A549 (cell line): ENCODE results near the gene TMEM61. TPM values are rescaled to one million over a fixed set of nuclear protein-coding genes. Genes with fewer than 3 reads are reported as not detected.

Source experiments
- ATAC-seq, 2 experiments: fragments of 200-7000 bp in 1 of 2; fragments of >200 bp in 1 of 2; cut with Nextera tagmentation in 1 of 2; cut with Tn5 transposase in 1 of 2; 3 replicates each; pipeline versions ENCODE4 v1.8.0 to v1.9.1; 2018 to 2020; ENCODE audit warnings: mild to moderate bottlenecking in 1 of 2, moderate library complexity in 1 of 2
- CTCF ChIA-PET: fragments of 300-600 bp; sonication (Branson Sonifier 250); formaldehyde crosslinking; extraction: SDS; loops from one replicate; lab custom pipeline; 2021; ENCODE audit warnings: antibody characterized with exemption, inconsistent platforms; lab: Yijun Ruan, JAX
- POLR2A ChIA-PET: fragments of 350-600 bp; formaldehyde crosslinking; extraction: SDS; loops from one replicate; lab custom pipeline; 2021; ENCODE audit warnings: antibody characterized with exemption, inconsistent platforms; lab: Yijun Ruan, JAX
- DNase-seq, 2 experiments: peaks; one replicate each; pipeline versions ENCODE4 v3.0.0 to v3.0.0-alpha.2; 2011 to 2016; ENCODE audit warnings: low read depth in 1 of 2, low spot score in 1 of 2
- FAIRE-seq: peaks from 2 replicates; lab custom pipeline; 2011; peaks lifted over from hg19 to GRCh38; lab: Jason Lieb, UNC
- H3K27ac ChIP-seq, 2 experiments: fragments of >200 bp; sonication (Bioruptor Twin); formaldehyde crosslinking; 3 replicates each; pipeline ENCODE4 v1.5.1; 2016 to 2017
- H3K4me1 ChIP-seq: fragments of >200 bp; sonication (Bioruptor Twin); formaldehyde crosslinking; 3 replicates; pipeline ENCODE4 v1.6.1; 2016
- H3K4me2 ChIP-seq: fragments of >200 bp; sonication (Bioruptor Twin); formaldehyde crosslinking; 3 replicates; pipeline ENCODE4 v1.6.1; 2016
- H3K4me3 ChIP-seq: fragments of >200 bp; sonication (Bioruptor Twin); formaldehyde crosslinking; 3 replicates; pipeline ENCODE4 v1.5.1; 2016
- H3K9me3 ChIP-seq: fragments of >200 bp; sonication (Bioruptor Twin); formaldehyde crosslinking; 3 replicates; pipeline ENCODE4 v1.6.1; 2016
- BCL3 ChIP-seq: fragments of >200 bp; sonication (Bioruptor Twin); formaldehyde crosslinking; IDR thresholded peaks from 3 replicates; pipeline ENCODE4 v1.6.1; 2016
- BHLHE40 ChIP-seq: IDR thresholded peaks from 2 replicates; pipeline ENCODE4 v1.6.1; 2012; ENCODE audit warnings: low read depth, low read length, inconsistent platforms
- CBX2 ChIP-seq: fragments of 200-600 bp; sonication (generic); IDR thresholded peaks from 2 replicates; pipeline ENCODE4 v1.6.1; 2016; ENCODE audit warnings: low read depth, mild to moderate bottlenecking, borderline replicate concordance
- CBX8 ChIP-seq: fragments of 200-600 bp; sonication (generic); IDR thresholded peaks from 2 replicates; pipeline ENCODE4 v1.6.1; 2016
- CHD2 ChIP-seq: fragments of 150-350 bp; IDR thresholded peaks from 2 replicates; pipeline ENCODE4 v1.6.1; 2014; ENCODE audit warnings: low read length; ENCODE audit not compliant: partially characterized antibody
- CHD4 ChIP-seq: fragments of 200-600 bp; sonication (generic); IDR thresholded peaks from 2 replicates; pipeline ENCODE4 v1.6.1; 2016; ENCODE audit warnings: antibody characterized with exemption, mild to moderate bottlenecking, borderline replicate concordance
- EHF ChIP-seq: fragments of 250-450 bp; sonication (Bioruptor Pico); IDR thresholded peaks from 2 replicates; pipeline ENCODE4 v1.5.0; 2020; ENCODE audit warnings: mild to moderate bottlenecking
- FOSL2 ChIP-seq, 2 experiments: fragments of 450-650 bp in 1 of 2; fragments of >200 bp in 1 of 2; sonication (Bioruptor Twin) in 1 of 2; formaldehyde crosslinking; IDR thresholded peaks; 2 replicates each; pipeline versions ENCODE4 v1.5.0 to v1.6.1; 2016 to 2020; ENCODE audit warnings: mild to moderate bottlenecking in 1 of 2, moderate library complexity in 1 of 2
- HEYL ChIP-seq: fragments of 250-450 bp; sonication (Bioruptor Pico); IDR thresholded peaks from 2 replicates; pipeline ENCODE4 v1.8.0; 2021; ENCODE audit warnings: mild to moderate bottlenecking, moderate library complexity
- HOXB5 ChIP-seq: fragments of 250-450 bp; sonication (Bioruptor Pico); IDR thresholded peaks from 2 replicates; pipeline ENCODE4 v1.5.0; 2020; ENCODE audit warnings: mild to moderate bottlenecking, moderate library complexity
- JUNB ChIP-seq: fragments of >200 bp; sonication (Bioruptor Twin); formaldehyde crosslinking; IDR thresholded peaks from 2 replicates; pipeline ENCODE4 v1.6.1; 2016
- MAX ChIP-seq: IDR thresholded peaks from 2 replicates; pipeline ENCODE4 v1.6.1; 2012
- NFE2L2 ChIP-seq: fragments of 150-350 bp; conservative IDR thresholded peaks from 2 replicates; pipeline ENCODE4 v1.6.1; 2014; ENCODE audit warnings: low read length
- NPAS2 ChIP-seq: fragments of 250-450 bp; sonication (Bioruptor Pico); IDR thresholded peaks from 2 replicates; pipeline ENCODE4 v1.8.0; 2022; ENCODE audit warnings: mild to moderate bottlenecking, moderate library complexity, borderline replicate concordance
- NR3C1 ChIP-seq: fragments of >200 bp; sonication (Bioruptor Twin); formaldehyde crosslinking; IDR thresholded peaks from 3 replicates; pipeline ENCODE4 v1.6.1; 2017
- PBX3 ChIP-seq: IDR thresholded peaks from 2 replicates; pipeline ENCODE4 v1.6.1; 2012
- POLR2AphosphoS2 ChIP-seq: conservative IDR thresholded peaks from 2 replicates; pipeline ENCODE4 v1.6.1; 2012; ENCODE audit warnings: low read length, improper control_type of control experiment, inconsistent platforms
- RAD21 ChIP-seq, 2 experiments: fragments of >200 bp in 1 of 2; sonication (Bioruptor Twin) in 1 of 2; formaldehyde crosslinking in 1 of 2; IDR thresholded peaks in 1 of 2; conservative IDR thresholded peaks in 1 of 2; 2 replicates in 1 of 2; 3 replicates in 1 of 2; pipeline ENCODE4 v1.6.1; 2012 to 2018; ENCODE audit warnings: inconsistent platforms in 1 of 2
- SMC3 ChIP-seq: fragments of >200 bp; sonication (Bioruptor Twin); formaldehyde crosslinking; IDR thresholded peaks from 3 replicates; pipeline ENCODE4 v1.6.1; 2018; ENCODE audit warnings: inconsistent platforms
- SREBF2 ChIP-seq: fragments of 450-650 bp; IDR thresholded peaks from 2 replicates; pipeline ENCODE4 v1.6.1; 2014; ENCODE audit warnings: mild to moderate bottlenecking, moderate library complexity
- TP53 ChIP-seq: fragments of 250-450 bp; sonication (Bioruptor Pico); IDR thresholded peaks from 2 replicates; pipeline ENCODE4 v1.5.0; 2021; ENCODE audit warnings: mild to moderate bottlenecking, moderate library complexity
- USF2 ChIP-seq: fragments of 450-650 bp; IDR thresholded peaks from 2 replicates; pipeline ENCODE4 v1.6.1; 2014; ENCODE audit warnings: antibody characterized with exemption
- WGBS: methylation state at CpG from one replicate; pipeline ENCODE4 v1.1.6; 2017; ENCODE audit errors: missing lambda C conversion rate; 5-methylcytosine and 5-hydroxymethylcytosine counted together
- polyA plus RNA-seq, 4 experiments: library from polyadenylated mRNA; depleted of rRNA in 3 of 4; stranded (reverse); fragments of >200 nt; fragmentation: RNase III in 1 of 4; extraction: RNeasy Plus Mini Kit Qiagen cat#74134 plus additional on column Dnase treatment in 1 of 4; gene quantifications; 2 replicates in 3 of 4; 3 replicates in 1 of 4; pipeline ENCODE4 v1.2.3, GENCODE V29; 2011 to 2017

TMEM61 gene
- polyA plus RNA-seq, 2 of the 4 experiments (the other 2 are of a cell fraction) = 0.06 to 0.10 TPM

GRCh38 chr1:54969879-54970278 lies 10.5 kb upstream of the TMEM61 start (continued):
- TF ChIP-seq PBX3 (no peak), CBX2 (no peak), NPAS2 (CRISPR knock-in tag) (no peak), BCL3 (no peak)

- ATAC-seq (no peak), FAIRE-seq (no peak), DNase-seq (no peak)
- H3K27ac ChIP-seq = no peak overlapping the region
- CTCF ChIA-PET = interaction anchor here (0.6 to 1.0 kb wide), 5 partner anchors 10 to 1850 kb away, joined by 3 to 5 read pairs (median 4); no protein-coding TSS in a partner anchor
- 62% methylated on average over 5 of the region's 5 CpGs for WGBS
- H3K9me3 ChIP-seq = no peaks in the 10 kb centered on the region
- H3K4me2 ChIP-seq = peak overlapping the region; percentile 55
- POLR2A ChIA-PET = no interaction called here
- no peak overlapping the region for H3K4me3 ChIP-seq
- TF ChIP-seq HEYL (no peak), FOSL2 (IDR thresholded peaks at IDR 0.05) (no peak), FOSL2 (CRISPR knock-in tag; IDR thresholded peaks at IDR 0.05) (no peak), JUNB (no peak), CHD4 (no peak), EHF (CRISPR knock-in tag) (no peak), SREBF2 (no peak), TP53 (no peak), CBX8 (no peak), POLR2AphosphoS2 (no peak), NR3C1 (no peak)
- peaks cover 22% of the 10 kb centered on the region for H3K4me1 ChIP-seq
Measured at GRCh38 chr1:54970901-54971300, 9.5 kb upstream of the TMEM61 start.

GRCh38 chr1:54971317-54971791 lies 9.1 kb upstream of the TMEM61 start:
- peak; percentile 66 to 72 for ATAC-seq
- CTCF ChIA-PET = interaction anchor here (0.6 to 1.0 kb wide), 6 partner anchors 10 to 1849 kb away, joined by 3 to 5 read pairs (median 4); no protein-coding TSS in a partner anchor

More at GRCh38 chr1:54971317-54971791, 9.1 kb upstream of the TMEM61 start:
- H3K9me3 ChIP-seq = no peaks in the 10 kb centered on the region
- TF ChIP-seq CBX8 (no peak), NFE2L2 (no peak), TP53 (no peak), SMC3 (no peak), HOXB5 (no peak), CHD2 (no peak), MAX (peak; percentile 58), JUNB (peak; percentile 45; the same call in 1 of the 2 replicates), RAD21 (conservative IDR thresholded peaks at IDR 0.05 in 1 of 2, IDR thresholded peaks at IDR 0.05 in 1 of 2) (no peak), PBX3 (no peak), BHLHE40 (peak; percentile 71), FOSL2 (IDR thresholded peaks at IDR 0.05) (peak; percentile 63; the same call in 1 of the 2 replicates), FOSL2 (CRISPR knock-in tag; IDR thresholded peaks at IDR 0.05) (peak; percentile 77), USF2 (peak; percentile 30; the same call in 1 of the 2 replicates)
- TF ChIP-seq, all 56 proteins: peak for 5
- H3K27ac ChIP-seq = no peak overlapping the region
- FAIRE-seq (no peak), DNase-seq (peak; percentile 36 to 39)
- H3K4me3 ChIP-seq = no peak overlapping the region
- H3K4me2 ChIP-seq = peak overlapping the region; percentile 55
- H3K4me1 ChIP-seq = peaks cover 22% of the 10 kb centered on the region
- POLR2A ChIA-PET = no interaction called here
- 9% methylated on average over 7 of the region's 7 CpGs for WGBS
